ENCODE measurements around the gene ATAD3A.
"Not testable (repeated sequence)": the region's sequence is repeated elsewhere in the genome, so short reads cannot be mapped to it uniquely, and the experiment has no call there.

ATAD3A gene

DNA sequence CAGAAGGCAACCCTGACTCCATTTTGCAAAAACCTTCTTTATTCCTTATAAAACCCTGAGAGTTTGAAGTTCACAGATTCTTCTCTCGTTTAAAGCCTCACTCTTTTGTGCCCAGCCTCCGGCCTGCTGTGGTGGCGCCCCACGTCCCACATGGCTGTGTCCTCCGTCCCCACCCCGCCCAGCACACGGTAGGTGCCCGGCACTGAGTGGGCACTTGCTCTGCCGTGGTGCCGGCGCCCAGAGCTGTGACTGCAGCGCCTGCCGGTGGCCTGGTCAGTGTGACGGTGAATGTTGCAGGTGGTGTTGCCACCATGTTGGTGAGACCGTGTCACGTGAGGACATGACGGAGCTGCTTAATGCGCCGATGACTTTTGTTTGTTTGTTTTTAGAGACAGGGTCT is 9.4 kb downstream of the ATAD3A start:
- DNase-seq (ENCODE audit: extremely low read depth, low read depth): no peak
- TF ChIP-seq, protein P1, sequence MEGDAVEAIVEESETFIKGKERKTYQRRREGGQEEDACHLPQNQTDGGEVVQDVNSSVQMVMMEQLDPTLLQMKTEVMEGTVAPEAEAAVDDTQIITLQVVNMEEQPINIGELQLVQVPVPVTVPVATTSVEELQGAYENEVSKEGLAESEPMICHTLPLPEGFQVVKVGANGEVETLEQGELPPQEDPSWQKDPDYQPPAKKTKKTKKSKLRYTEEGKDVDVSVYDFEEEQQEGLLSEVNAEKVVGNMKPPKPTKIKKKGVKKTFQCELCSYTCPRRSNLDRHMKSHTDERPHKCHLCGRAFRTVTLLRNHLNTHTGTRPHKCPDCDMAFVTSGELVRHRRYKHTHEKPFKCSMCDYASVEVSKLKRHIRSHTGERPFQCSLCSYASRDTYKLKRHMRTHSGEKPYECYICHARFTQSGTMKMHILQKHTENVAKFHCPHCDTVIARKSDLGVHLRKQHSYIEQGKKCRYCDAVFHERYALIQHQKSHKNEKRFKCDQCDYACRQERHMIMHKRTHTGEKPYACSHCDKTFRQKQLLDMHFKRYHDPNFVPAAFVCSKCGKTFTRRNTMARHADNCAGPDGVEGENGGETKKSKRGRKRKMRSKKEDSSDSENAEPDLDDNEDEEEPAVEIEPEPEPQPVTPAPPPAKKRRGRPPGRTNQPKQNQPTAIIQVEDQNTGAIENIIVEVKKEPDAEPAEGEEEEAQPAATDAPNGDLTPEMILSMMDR (IDR thresholded peaks at IDR 0.05; ENCODE audit: low read depth, low read length): no peak

DNA sequence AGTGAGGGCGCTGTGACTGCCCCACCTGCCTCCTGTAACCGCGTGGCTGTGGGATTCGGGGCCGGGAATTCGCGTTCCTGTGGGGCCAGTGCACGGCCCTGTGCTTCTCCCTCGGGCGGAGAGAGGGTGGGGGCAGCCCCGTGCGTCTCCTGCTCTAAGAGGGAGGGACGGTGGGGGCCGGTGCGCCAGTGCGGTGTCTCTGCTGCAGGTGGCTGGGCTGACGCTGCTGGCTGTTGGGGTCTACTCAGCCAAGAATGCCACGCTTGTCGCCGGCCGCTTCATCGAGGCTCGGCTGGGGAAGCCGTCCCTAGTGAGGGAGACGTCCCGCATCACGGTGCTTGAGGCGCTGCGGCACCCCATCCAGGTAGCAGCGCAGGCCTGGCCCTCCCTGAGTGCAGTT is 10.6 kb downstream of the ATAD3A start:
- DNase-seq (ENCODE audit: extremely low read depth, low read depth): not testable (repeated sequence)

DNA sequence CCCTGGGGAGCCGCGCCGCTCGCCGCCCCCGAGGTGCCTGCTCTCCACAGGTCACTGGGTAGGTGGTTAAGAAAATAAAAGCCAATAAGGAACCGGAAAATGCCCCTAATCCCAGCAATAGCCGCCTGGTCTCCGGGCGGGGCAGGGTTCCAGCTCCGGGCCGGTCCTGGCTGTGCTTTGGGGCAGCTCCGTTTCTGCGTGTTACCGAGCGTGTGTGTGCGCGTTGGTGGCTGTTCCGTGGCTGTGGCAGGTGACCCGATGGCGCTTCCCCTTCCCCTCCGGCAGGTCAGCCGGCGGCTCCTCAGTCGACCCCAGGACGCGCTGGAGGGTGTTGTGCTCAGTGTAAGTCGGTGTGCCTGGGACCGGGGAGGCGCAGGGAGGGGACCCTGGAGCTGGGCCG is 11.3 kb downstream of the ATAD3A start:
- DNase-seq (ENCODE audit: extremely low read depth, low read depth): not testable (repeated sequence)

DNA sequence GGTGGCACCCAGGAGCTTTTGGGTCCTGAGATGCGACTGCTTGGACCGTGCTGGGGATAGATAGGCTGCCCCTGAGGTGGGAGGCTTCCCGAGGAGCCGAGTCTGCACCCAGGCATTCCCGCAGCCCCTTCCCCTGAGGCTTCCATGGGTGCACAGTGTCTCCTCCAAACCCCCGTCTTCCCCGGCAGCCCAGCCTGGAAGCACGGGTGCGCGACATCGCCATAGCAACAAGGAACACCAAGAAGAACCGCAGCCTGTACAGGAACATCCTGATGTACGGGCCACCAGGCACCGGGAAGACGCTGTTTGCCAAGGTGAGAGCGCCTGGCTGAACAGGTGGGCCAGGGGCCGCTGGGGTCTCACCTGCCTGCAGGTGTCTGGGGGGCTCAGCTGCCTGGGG is 11.7 kb downstream of the ATAD3A start:
- not testable (repeated sequence) for DNase-seq (ENCODE audit: extremely low read depth, low read depth)

DNA sequence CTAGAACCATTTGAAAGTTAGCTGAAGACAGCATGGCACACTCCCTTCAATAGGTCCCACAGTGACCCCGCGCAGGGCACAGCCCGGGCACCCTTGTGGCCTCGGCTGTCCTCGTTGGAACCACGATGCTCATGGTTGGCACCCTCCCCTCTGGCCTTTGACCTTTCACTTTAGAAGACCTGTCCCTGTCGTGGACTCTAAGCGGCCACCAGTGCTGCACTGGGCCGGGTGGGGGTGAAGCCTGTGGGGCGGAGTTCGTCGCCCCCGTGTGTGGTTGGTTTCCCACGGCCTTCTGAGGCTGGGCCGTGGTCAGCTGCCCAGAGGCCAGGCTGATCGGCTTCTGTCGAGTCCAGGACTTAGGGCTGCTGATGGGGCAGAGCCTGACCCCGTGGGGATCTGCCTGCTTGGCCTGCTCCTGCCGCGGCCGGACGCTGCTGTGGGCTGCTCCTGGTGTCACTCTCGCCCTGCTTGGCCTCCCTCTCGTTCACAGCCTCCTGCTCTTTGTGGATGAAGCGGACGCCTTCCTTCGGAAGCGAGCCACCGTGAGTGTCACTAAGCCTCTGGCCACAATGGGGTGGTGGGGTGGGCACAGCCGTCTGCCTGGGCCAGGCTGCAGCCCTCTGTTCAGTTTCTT is 12.9 kb downstream of the ATAD3A start:
- DNase-seq (ENCODE audit: extremely low read depth, low read depth): not testable (repeated sequence)

DNA sequence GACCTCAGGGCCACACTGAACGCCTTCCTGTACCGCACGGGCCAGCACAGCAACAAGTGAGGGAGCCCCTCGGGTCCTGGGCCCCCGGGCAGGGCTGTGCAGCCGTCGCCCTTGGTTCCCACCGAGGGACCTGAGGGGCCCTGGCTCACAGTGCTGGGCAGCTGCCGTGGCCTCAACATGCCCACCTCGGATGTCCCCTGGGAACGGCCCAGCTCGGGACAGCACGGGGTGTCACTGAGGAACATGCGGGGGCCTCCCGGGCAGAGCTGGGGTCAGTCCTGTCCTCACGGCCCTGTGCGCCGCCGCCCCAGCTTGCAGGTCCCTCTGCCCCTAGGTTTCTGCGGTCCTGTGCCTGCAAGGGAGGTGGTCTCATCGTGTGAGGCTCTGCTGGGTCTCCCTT is 14.5 kb downstream of the ATAD3A start:
- not testable (repeated sequence) for DNase-seq (ENCODE audit: extremely low read depth, low read depth)

DNA sequence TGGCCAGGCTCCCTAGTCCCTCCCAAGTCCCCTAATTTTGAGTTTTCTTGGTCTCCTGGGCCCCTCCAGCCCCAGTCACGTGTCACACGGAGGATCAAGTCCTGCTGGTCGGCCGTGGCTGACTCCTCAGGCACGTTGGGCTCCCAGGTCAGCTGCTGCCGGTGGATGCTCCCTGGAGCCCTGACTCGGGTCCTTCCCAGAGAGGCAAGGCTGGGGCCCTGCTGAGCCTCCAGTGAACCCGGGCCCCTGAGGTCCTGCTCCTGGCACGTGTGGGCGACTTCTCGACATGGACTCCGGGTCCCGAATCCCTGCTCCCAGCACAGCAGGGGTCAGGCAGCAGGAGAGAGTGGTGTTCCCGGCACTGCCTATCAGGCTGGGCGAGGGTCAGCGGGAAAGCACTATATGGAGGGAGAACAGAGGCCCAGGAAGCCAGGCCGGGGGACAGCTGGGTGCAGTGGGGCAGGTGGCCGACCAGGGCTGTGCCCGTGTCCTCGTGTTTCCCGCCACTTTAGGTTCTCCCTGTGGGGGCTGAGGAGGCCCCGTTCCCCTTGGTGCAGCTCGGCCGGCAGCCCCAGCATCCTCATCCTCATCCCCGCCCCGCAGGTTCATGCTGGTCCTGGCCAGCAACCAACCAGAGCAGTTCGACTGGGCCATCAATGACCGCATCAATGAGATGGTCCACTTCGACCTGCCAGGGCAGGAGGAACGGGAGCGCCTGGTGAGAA is 15.3 kb downstream of the ATAD3A start:
- TF ChIP-seq, protein P1 (IDR thresholded peaks at IDR 0.05; ENCODE audit: low read depth, low read length): no peak
- DNase-seq (ENCODE audit: extremely low read depth, low read depth): no peak

DNA sequence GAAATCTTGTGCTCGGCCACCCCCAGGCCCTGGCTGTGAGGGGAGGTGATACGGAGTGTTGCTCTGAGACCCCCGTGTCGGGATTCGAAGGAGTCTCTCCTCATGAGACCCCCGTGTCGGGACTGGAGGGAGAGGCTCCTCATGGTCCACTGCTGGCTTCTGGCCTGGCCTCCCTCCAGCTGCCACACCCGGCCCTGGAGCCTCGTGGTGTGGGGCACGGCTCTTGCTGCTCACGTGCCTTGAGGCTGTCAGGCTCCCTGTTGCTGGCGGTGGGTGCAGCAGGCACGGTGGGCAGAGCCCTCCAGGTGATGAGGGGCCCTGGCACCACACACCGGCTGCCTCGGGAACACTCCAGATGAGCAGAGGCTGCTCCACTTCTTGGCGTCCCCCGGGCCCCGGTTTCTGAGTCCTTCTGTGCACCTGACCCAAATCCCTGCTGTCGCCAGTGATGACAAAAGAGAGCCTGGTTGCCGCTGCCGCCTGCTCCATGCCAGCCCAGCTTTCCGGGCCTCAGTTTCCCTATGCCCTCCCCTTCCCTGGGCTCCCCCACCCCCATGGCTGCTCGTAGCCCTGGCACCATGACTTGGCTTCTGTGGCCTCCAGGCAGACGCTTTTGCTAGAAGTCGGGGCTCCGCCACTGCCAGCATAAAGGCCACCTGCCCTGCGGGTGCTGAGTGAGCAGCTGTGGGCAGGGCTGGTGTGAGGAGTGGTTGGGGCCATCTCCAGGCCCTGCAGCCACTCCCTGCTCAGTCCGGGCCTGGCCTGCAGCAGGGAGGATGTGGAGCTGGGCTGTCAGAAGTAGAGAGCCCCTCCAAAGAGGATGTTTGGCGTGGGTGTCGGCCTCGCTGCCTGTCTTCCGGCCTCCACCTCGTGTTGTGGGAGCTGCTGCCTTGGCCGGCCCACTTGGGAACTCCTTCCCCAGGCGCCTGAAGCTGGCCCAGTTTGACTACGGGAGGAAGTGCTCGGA is 16.6 kb downstream of the ATAD3A start:
- TF ChIP-seq, protein P1 (IDR thresholded peaks at IDR 0.05; ENCODE audit: low read depth, low read length): no peak

DNA sequence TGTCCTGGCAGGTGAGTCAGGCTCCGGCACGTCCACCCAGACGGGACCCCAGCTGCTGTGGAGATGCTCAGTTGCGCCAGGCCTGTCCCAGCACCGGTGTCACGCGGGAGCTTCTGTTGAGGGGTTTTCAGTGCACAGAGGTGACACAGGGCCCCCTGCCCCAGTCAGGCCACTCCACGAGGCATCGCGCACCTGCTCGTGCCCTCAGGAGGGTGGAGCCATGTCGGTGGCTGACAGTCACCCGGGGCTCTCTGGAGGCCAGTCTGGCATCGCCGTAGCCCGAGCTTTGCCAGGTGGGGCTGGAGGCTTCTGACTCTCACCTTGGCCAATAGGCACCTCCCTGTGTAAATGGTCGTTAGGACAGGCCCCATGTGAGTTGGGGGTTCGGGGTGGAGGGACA is 17.4 kb downstream of the ATAD3A start:
- DNase-seq (ENCODE audit: extremely low read depth, low read depth): no peak
- TF ChIP-seq, protein P1 (IDR thresholded peaks at IDR 0.05; ENCODE audit: low read depth, low read length): no peak

More for the DNA sequence above, 16.6 kb downstream of the ATAD3A start:
- DNase-seq (ENCODE audit: extremely low read depth, low read depth): no peak

DNA sequence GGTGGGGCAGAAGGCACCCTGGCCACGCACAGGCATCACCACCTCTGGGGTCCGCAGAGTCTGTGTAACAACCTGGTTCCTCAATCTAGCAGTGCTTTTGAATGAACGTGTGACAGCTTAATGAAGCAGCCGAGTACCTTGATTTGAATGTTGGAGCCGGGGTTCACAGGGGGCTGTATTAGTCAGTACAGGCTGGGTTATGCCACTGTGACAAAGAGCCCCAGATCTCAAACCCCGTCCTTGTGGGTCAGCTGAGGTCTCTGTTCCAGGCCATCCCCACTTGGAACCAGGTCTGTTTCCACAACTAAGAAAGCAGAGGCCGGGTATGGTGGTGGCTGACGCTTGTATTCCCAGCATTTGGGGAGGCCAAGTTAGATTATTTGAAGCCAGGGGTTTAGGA is 18.0 kb downstream of the ATAD3A start:
- no peak for DNase-seq (ENCODE audit: extremely low read depth, low read depth)

More for the DNA sequence above, 18.0 kb downstream of the ATAD3A start:
- TF ChIP-seq, protein P1 (IDR thresholded peaks at IDR 0.05; ENCODE audit: low read depth, low read length): no peak

All from AG09319 (cell line).